BLaER1 treated with 17β-estradiol and CSF1 and Interleukin-3, amounts not matched to agents 10 nM and 100 nM (cell line): ENCODE measurements around the gene HIBCH.

Source experiments
- H3K27ac ChIP-seq, 11 experiments: shearing (Covaris generic); formaldehyde crosslinking; 2 replicates each; pipeline ENCODE4 v1.8.1; 2022
- H3K27me3 ChIP-seq, 11 experiments: shearing (Covaris generic); formaldehyde crosslinking; 2 replicates each; pipeline ENCODE4 v1.8.1; 2022
- H3K36me3 ChIP-seq, 11 experiments: shearing (Covaris generic); formaldehyde crosslinking; 2 replicates each; pipeline ENCODE4 v1.8.1; 2022
- H3K4me1 ChIP-seq, 10 experiments: shearing (Covaris generic); formaldehyde crosslinking; 2 replicates each; pipeline ENCODE4 v1.8.1; 2022
- H3K4me2 ChIP-seq, 11 experiments: shearing (Covaris generic); formaldehyde crosslinking; 2 replicates each; pipeline ENCODE4 v1.8.1; 2022
- H3K4me3 ChIP-seq, 10 experiments: shearing (Covaris generic); formaldehyde crosslinking; 2 replicates each; pipeline ENCODE4 v1.8.1; 2022
- H3K9ac ChIP-seq, 11 experiments: shearing (Covaris generic); formaldehyde crosslinking; 2 replicates each; pipeline ENCODE4 v1.8.1; 2022
- H3K9me3 ChIP-seq, 11 experiments: shearing (Covaris generic); formaldehyde crosslinking; replicated peaks in 1 of 11; 2 replicates each; pipeline ENCODE4 v1.8.1; 2022
- H4K20me1 ChIP-seq, 11 experiments: shearing (Covaris generic); formaldehyde crosslinking; 2 replicates each; pipeline ENCODE4 v1.8.1; 2022
- Cebpa-rat ChIP-seq, 11 experiments: shearing (Covaris generic); IDR thresholded peaks; 2 replicates each; pipeline ENCODE4 v1.8.1; 2022

HIBCH gene

GRCh38 chr2:190183539-190183938, 136.1 kb downstream of the HIBCH start:
- Histone ChIP-seq H3K4me2 (no peak overlapping the region), H3K9me3 (peaks cover 11 to 17% (median 15%) of the 10 kb centered on the region in 11 experiments; a peak in 19 of 22 replicates), H3K9ac (no peak overlapping the region), H3K27ac (no peak overlapping the region), H3K36me3 (no peaks in the 10 kb centered on the region), H3K27me3 (peaks cover 34 to 50% (median 45%) of the 10 kb centered on the region in 11 experiments), H3K4me1 (peaks cover 0 to 10% (median 3%) of the 10 kb centered on the region in 10 experiments; a peak in 4 of 20 replicates), H3K4me3 (no peak overlapping the region), H4K20me1 (peaks cover 0 to 6% (median 0%) of the 10 kb centered on the region in 11 experiments; a peak in 2 of 22 replicates)
- no peak for TF ChIP-seq Cebpa-rat (IDR thresholded peaks at IDR 0.05)

- Histone ChIP-seq H3K9ac (no peak overlapping the region), H3K4me2 (no peak overlapping the region), H4K20me1 (peaks cover 0 to 6% (median 0%) of the 10 kb centered on the region in 11 experiments; a peak in 2 of 22 replicates), H3K9me3 (peaks cover 11 to 17% (median 15%) of the 10 kb centered on the region in 11 experiments; a peak in 19 of 22 replicates), H3K4me3 (no peak overlapping the region), H3K4me1 (peaks cover 0 to 10% (median 3%) of the 10 kb centered on the region in 10 experiments; a peak in 4 of 20 replicates), H3K36me3 (no peaks in the 10 kb centered on the region), H3K27ac (no peak overlapping the region), H3K27me3 (peaks cover 34 to 50% (median 45%) of the 10 kb centered on the region in 11 experiments)
- no peak for TF ChIP-seq Cebpa-rat (IDR thresholded peaks at IDR 0.05)
Measured at GRCh38 chr2:190182071-190182524, 137.5 kb downstream of the HIBCH start.

GRCh38 chr2:190181123-190181669, 138.4 kb downstream of the HIBCH start:
- Histone ChIP-seq H3K9ac (no peak overlapping the region), H3K9me3 (peaks cover 11 to 17% (median 15%) of the 10 kb centered on the region in 11 experiments; a peak in 19 of 22 replicates), H3K27me3 (peaks cover 34 to 50% (median 45%) of the 10 kb centered on the region in 11 experiments), H3K4me2 (peak overlapping the region in 9 of 11 experiments; percentile 18 to 46 (median 31); a peak in 11 of 22 replicates), H4K20me1 (peaks cover 0 to 6% (median 0%) of the 10 kb centered on the region in 11 experiments; a peak in 2 of 22 replicates), H3K27ac (no peak overlapping the region), H3K36me3 (no peaks in the 10 kb centered on the region), H3K4me1 (peaks cover 0 to 10% (median 3%) of the 10 kb centered on the region in 10 experiments; a peak in 4 of 20 replicates), H3K4me3 (peak overlapping the region in 4 of 10 experiments; percentile 10 to 43 (median 32); a peak in 4 of 20 replicates)
- no peak for TF ChIP-seq Cebpa-rat (IDR thresholded peaks at IDR 0.05)

- H3K4me3 ChIP-seq: peak overlapping the region in 6 of 10 experiments; percentile 10 to 43 (median 26); a peak in 10 of 20 replicates
- no peak overlapping the region for H3K27ac ChIP-seq
- peaks cover 34 to 50% (median 45%) of the 10 kb centered on the region in 11 experiments for H3K27me3 ChIP-seq
- H4K20me1 ChIP-seq: peaks cover 0 to 6% (median 0%) of the 10 kb centered on the region in 11 experiments; a peak in 2 of 22 replicates
- no peaks in the 10 kb centered on the region for H3K36me3 ChIP-seq
- peaks cover 0 to 10% (median 3%) of the 10 kb centered on the region in 10 experiments; a peak in 4 of 20 replicates for H3K4me1 ChIP-seq
- peaks cover 11 to 17% (median 15%) of the 10 kb centered on the region in 11 experiments; a peak in 19 of 22 replicates for H3K9me3 ChIP-seq
- TF ChIP-seq Cebpa-rat (IDR thresholded peaks at IDR 0.05): no peak
- H3K9ac ChIP-seq: no peak overlapping the region
- H3K4me2 ChIP-seq: peak overlapping the region; percentile 18 to 50 (median 31); a peak in 21 of 22 replicates
Measured at GRCh38 chr2:190180313-190181122, 139.1 kb downstream of the HIBCH start.

- Histone ChIP-seq H3K9ac (no peak overlapping the region), H4K20me1 (peaks cover 0 to 6% (median 0%) of the 10 kb centered on the region in 11 experiments; a peak in 2 of 22 replicates), H3K4me2 (peak overlapping the region in 5 of 11 experiments; percentile 31 to 50 (median 38); a peak in 4 of 22 replicates), H3K4me1 (peaks cover 0 to 10% (median 3%) of the 10 kb centered on the region in 10 experiments; a peak in 4 of 20 replicates), H3K27ac (no peak overlapping the region), H3K27me3 (peaks cover 34 to 50% (median 45%) of the 10 kb centered on the region in 11 experiments), H3K4me3 (peak overlapping the region in 3 of 10 experiments; percentile 23 to 43 (median 40); a peak in 1 of 20 replicates), H3K9me3 (peaks cover 11 to 17% (median 15%) of the 10 kb centered on the region in 11 experiments; a peak in 19 of 22 replicates), H3K36me3 (no peaks in the 10 kb centered on the region)
- TF ChIP-seq Cebpa-rat (IDR thresholded peaks at IDR 0.05): no peak
Measured at GRCh38 chr2:190179754-190180312, 139.8 kb downstream of the HIBCH start.

GRCh38 chr2:190178066-190178722, 141.4 kb downstream of the HIBCH start:
- no peak overlapping the region for H3K9ac ChIP-seq
- H3K36me3 ChIP-seq: no peaks in the 10 kb centered on the region
- H3K27ac ChIP-seq: no peak overlapping the region
- no peak for TF ChIP-seq Cebpa-rat (IDR thresholded peaks at IDR 0.05)
- H3K4me2 ChIP-seq: no peak overlapping the region
- H3K4me3 ChIP-seq: no peak overlapping the region
- H3K27me3 ChIP-seq: peaks cover 34 to 46% (median 42%) of the 10 kb centered on the region in 11 experiments
- peaks cover 0 to 10% (median 3%) of the 10 kb centered on the region in 10 experiments; a peak in 4 of 20 replicates for H3K4me1 ChIP-seq
- H4K20me1 ChIP-seq: peaks cover 0 to 6% (median 0%) of the 10 kb centered on the region in 11 experiments; a peak in 2 of 22 replicates
- peaks cover 14 to 28% (median 18%) of the 10 kb centered on the region in 11 experiments; a peak in 21 of 22 replicates for H3K9me3 ChIP-seq

- Histone ChIP-seq H3K27ac (no peak overlapping the region), H3K4me3 (no peak overlapping the region), H3K9me3 (peaks cover 14 to 29% (median 18%) of the 10 kb centered on the region in 11 experiments; a peak in 21 of 22 replicates), H3K4me2 (no peak overlapping the region), H3K27me3 (peaks cover 31 to 38% (median 35%) of the 10 kb centered on the region in 11 experiments), H3K4me1 (peaks cover 0 to 10% (median 3%) of the 10 kb centered on the region in 10 experiments; a peak in 4 of 20 replicates), H4K20me1 (peaks cover 0 to 6% (median 0%) of the 10 kb centered on the region in 11 experiments; a peak in 2 of 22 replicates), H3K9ac (no peak overlapping the region), H3K36me3 (no peaks in the 10 kb centered on the region)
- no peak for TF ChIP-seq Cebpa-rat (IDR thresholded peaks at IDR 0.05)
Measured at GRCh38 chr2:190177249-190178040, 142.2 kb downstream of the HIBCH start.
